HG02981 (cell line): ENCODE measurements around the gene IRX3.

ENCODE experiments used
- ATAC-seq: cut with Tn5 transposase; IDR thresholded peaks from one replicate; pipeline ENCODE4 v1.9.1; 2021; ENCODE audit warnings: mild to moderate bottlenecking, moderate library complexity; ENCODE audit not compliant: unreplicated experiment

The IRX3 gene

GRCh38 chr16:54286366-54287130 lies at the start of gene IRX3:
TSS of gene IRX3 (minus strand) at chr16:54286787. CDS start at chr16:54286050, 737 bp downstream.
- ATAC-seq: no peak

DNA sequence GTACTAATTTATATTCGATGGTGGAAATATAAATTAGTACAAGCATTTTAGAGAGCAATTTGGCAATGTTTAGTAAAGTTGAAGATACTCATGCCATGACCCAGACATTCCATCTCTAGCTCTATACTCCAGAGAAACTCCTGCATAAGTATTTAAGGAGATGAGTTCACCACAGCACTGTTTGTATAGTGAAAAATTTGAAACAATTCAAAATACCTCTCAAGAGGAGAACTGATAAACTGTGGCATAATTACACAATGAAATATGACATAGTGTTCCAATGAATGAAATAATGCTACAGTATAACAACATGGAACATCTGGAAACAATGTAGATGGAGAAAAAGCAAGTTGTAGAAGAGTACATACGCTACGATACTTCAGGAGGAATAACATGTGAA lies 48.6 kb upstream of the IRX3 start:
- ATAC-seq: no peak

DNA sequence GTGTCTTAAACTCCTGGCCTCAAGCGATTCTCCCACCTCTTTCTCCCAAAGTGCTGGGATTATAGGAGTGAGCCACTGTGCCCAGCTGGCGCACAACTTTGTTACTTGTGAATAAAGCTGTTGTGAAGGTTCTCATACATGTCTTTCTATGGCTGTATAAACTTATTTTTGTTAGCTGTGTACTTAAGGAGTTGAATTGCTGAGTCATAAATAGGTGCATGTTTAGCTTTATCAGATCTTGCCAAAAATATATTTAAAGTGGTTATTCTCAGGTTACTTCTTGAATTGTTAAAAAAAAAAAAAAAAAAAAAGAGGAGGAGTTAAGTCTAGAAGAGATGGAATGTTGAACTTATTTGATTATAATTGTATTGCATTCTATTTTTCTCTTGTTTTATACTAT lies 47.6 kb upstream of the IRX3 start:
- ATAC-seq: no peak

DNA sequence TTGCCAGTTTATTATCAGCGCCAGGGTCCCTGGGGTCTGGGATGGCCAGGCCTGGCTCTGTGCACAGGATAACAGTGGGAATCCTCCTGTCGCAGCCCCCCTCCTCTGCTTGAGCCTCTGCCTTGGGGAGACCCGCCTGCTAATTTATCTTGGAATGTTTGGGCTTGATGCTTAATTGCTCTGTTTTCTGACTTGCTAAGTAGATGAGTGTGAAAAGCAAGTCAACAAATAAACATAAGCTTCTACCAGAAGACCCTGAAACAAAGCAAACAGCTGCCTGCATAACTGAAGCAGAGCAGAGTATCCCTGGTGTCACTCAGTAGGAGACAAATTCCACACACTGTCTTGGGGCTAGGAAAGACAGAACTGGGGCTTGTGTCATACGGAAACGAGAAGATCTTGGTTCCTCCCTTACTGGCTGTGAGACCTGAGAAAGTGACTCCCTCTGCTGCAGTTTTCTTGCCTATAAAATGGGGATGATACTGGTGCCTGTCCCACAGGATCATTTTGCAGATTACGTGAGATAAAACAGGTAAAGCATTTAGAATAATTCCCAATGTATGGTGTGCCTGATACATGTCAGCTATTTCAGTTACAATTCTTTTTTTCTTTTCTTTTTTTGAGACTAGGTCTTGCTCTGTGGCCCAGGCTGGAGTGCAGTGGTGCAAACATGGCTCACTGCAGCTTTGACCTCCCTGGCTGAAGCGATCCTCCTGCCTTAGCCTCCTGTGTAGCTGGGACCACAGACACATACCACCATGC lies 44.8 kb upstream of the IRX3 start:
- no peak for ATAC-seq

GRCh38 chr16:54327609-54328008 lies 41.0 kb upstream of the IRX3 start:
- ATAC-seq: no peak

DNA sequence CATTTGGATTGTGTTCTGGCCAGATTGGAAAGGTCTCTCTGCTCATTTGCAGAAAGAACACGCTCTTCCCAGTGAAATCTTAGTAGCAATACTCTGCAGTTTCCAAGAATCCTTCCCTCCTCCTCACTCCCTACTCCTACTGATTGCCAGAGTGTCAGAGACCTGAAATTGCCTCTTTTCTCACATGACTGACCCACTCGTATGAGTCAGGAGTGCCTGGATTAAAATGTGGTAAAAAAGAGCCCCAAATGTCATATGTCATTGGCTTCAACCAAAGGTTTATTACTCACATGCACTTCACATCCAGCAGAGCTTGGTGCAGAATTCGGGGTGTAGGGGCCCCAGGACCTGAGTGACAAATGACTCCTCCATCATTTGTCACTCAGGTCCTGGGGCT lies 39.7 kb upstream of the IRX3 start:
- ATAC-seq: no peak

DNA sequence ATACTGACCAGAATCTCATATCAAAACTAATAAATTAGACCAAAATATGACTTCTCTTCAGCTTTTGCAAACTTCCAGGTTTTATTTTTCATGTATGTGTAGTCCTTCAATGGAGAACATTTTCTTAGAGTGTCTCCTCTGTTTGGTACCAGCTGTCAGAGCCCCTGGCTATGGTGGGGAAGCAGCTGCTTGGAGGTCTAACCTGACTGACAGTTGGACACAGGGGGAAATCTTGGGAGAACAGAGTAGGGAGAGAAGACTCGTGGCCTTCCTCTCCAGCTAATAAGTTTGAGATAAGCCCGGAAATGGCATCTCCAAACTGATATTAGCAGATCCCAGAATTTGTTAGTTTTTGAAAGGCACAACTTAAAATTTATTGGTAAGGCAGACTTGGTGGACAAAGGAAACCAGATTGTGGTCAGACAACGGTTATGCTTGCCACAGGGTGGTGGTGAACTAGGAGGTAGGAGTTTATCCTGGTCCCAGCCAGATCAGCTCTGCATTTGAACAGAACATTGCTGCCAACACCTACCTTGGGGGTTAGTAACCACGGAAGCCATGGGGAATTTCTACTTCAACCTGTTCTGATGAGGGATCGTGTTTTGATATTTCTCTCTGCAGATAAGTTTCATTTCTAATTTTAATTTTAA lies 39.2 kb upstream of the IRX3 start:
- ATAC-seq: no peak

GRCh38 chr16:54324716-54325115 lies 38.1 kb upstream of the IRX3 start:
- no peak for ATAC-seq

- ATAC-seq: no peak
Observed at GRCh38 chr16:54320697-54321340, 34.2 kb upstream of the IRX3 start.

DNA sequence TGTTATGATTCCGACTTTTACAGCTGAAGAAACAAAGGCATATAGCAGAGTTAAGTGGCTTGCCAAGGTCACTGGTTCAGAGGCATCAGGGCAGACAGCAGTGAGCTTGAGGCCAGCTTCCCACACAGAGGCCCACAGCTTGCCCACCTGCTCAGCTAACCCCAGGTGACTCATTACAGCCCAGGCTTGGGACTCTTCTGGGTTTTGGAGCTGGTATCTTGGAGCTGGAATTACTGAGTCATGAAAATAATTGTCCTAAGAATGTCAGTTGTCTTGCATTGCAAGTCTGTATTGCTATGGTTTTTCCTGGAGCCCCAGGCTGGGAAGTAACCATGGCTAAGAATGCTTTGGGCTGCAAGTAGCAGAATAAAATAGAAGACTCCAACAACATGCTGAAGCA lies 32.4 kb upstream of the IRX3 start:
- ATAC-seq: no peak

DNA sequence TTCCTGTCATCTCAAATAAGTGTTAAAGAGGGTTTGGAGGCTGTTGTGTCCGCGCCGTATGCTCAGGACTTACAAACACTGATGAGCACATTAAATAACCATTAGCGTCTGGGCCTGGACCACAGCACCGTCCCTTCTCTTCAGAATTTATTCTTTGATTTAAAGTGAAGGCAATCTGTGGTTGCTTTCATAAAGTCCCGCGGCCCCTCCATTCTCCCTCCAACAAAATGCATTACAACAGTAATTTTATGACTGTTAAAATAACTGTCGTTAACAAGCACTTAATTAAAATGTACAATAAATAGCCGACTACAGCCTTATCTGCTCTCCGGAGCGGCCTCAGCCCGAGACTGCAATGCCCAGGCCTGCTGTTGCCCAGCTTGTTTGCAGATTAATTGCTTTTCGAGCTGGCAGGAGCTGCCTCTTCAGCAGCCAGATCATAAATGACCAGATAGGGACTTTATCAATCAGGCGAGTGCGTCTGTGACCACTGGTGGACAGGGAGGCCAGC lies 30.6 kb upstream of the IRX3 start:
- ATAC-seq: no peak

DNA sequence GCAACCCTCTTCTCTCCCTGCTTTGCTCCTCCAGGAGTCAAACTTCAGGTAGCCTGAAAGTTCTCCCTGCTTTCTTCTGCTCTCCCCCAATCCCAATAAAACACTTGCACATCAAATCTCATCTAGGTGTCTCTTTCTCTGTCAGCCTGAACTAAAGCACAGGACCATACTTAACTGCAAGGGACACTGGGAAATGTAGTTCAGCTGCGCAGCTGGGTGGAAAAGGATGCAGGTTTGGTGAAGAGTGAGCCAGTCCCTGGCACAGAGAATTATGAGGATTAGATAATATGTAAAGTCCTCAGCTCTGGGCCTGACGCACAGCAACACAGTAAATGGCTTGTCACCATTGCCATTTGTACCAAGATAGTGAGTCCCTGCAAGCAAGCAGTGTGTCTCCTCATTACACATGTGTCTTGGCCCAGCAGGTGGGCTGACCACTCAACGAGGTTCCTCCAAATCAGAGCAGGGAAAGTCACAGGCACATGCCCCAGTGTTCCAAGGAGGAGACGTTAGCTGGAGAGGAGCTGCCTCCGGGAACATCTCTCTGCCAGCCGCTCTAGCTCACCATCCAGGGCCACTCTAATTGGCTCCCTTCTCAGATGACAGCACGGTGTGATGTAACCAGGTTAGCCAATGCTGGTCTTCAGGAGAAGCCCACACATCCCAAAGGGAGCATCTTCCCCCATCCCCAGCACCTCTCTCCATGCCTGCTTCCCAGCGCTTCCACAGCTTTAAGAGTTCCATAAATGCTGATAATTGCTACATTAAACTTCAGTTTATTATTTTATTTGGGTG lies 29.7 kb upstream of the IRX3 start:
- no peak for ATAC-seq

DNA sequence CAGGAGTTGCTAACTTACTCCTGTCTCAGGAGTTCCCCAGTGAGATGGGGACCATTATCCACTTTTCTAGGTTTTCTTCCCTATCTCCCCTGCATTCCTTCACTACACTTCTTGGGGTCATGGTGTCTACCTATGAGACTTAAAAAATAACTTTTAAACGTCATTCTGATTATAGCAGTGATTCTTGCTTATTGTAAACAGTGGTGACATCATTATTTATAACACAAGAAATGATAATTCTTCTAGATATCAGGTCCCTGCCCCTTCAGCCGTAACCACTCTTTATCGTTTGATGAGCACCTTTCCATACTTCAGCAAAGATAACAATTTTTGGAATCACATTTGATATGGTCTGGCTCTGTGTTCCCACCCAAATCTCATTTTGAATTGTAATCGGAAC lies 27.2 kb upstream of the IRX3 start:
- no peak for ATAC-seq

GRCh38 chr16:54312502-54312991 lies 26.0 kb upstream of the IRX3 start:
- ATAC-seq: no peak

GRCh38 chr16:54309341-54309740 lies 22.8 kb upstream of the IRX3 start:
- no peak for ATAC-seq

- ATAC-seq: no peak
Observed at GRCh38 chr16:54305080-54305479, 18.5 kb upstream of the IRX3 start.

- no peak for ATAC-seq
Observed at GRCh38 chr16:54303613-54304012, 17.0 kb upstream of the IRX3 start.

GRCh38 chr16:54297154-54297553 lies 10.6 kb upstream of the IRX3 start:
- no peak for ATAC-seq

GRCh38 chr16:54296543-54296942 lies 10.0 kb upstream of the IRX3 start:
- no peak for ATAC-seq
